Thyroid gland (tissue), 4 donors: ENCODE data around the gene TLCD1.

ENCODE experiments used
- CTCF ChIP-seq, 6 experiments: fragments of 200-600 bp in 3 of 6; fragments of 450-650 bp in 3 of 6; sonication (generic) in 3 of 6; IDR thresholded peaks; one replicate each; pipeline ENCODE4 v1.5.1; 2016 to 2019; ENCODE audit warnings: antibody characterized with exemption in 6 of 6, mild to moderate bottlenecking in 2 of 6, inconsistent platforms in 1 of 6, moderate library complexity in 1 of 6
- POLR2A ChIP-seq, 2 donors: fragments of 450-650 bp; IDR thresholded peaks; one replicate each; pipeline ENCODE4 v1.6.1; 2017; ENCODE audit warnings: antibody characterized with exemption in 2 of 2, mild to moderate bottlenecking in 2 of 2, moderate library complexity in 1 of 2

- TF ChIP-seq POLR2A (IDR thresholded peaks at IDR 0.05) (no peak), CTCF (IDR thresholded peaks at IDR 0.05) (no peak)
Measured at GRCh38 chr17:28675490-28675889, 50.5 kb downstream of the TLCD1 start.
